Measurements from ENCODE around the gene ACTR3C.
A peak's percentile ranks its signal among the peaks of the same experiment; 100 is the strongest.
"Not testable (repeated sequence)": the region's sequence is repeated elsewhere in the genome, so short reads cannot be mapped to it uniquely, and the experiment has no call there.

ACTR3C gene

GRCh38 chr7:150312649-150313366, 10.5 kb downstream of the ACTR3C start:
- DNase-seq (ENCODE audit: low read depth), result peak; percentile 5

- DNase-seq (ENCODE audit: low read depth), result peak; percentile 13
These were observed 11.6 kb downstream of the ACTR3C start for GRCh38 chr7:150311711-150312110.

- DNase-seq (ENCODE audit: low read depth), result no peak
These were observed 12.2 kb downstream of the ACTR3C start for GRCh38 chr7:150311146-150311545.

GRCh38 chr7:150308575-150308974, 14.8 kb downstream of the ACTR3C start:
- DNase-seq (ENCODE audit: low read depth), result no peak

GRCh38 chr7:150307904-150308303, 15.4 kb downstream of the ACTR3C start:
- DNase-seq (ENCODE audit: low read depth), result no peak

- DNase-seq (ENCODE audit: low read depth), result no peak
These were observed 16.2 kb downstream of the ACTR3C start for GRCh38 chr7:150307129-150307528.

- not testable (repeated sequence) for DNase-seq (ENCODE audit: low read depth)
These were observed 17.0 kb downstream of the ACTR3C start for GRCh38 chr7:150306377-150306776.

- not testable (repeated sequence) for DNase-seq (ENCODE audit: low read depth)
These were observed 17.5 kb downstream of the ACTR3C start for GRCh38 chr7:150305903-150306284.

- not testable (repeated sequence) for DNase-seq (ENCODE audit: low read depth)
These were observed 18.0 kb downstream of the ACTR3C start for GRCh38 chr7:150305259-150305902.

GRCh38 chr7:150304499-150305258, 18.7 kb downstream of the ACTR3C start:
- DNase-seq (ENCODE audit: low read depth), result not testable (repeated sequence)

GRCh38 chr7:150302908-150303310, 20.4 kb downstream of the ACTR3C start:
- DNase-seq (ENCODE audit: low read depth), result not testable (repeated sequence)

GRCh38 chr7:150297978-150298377, 25.4 kb downstream of the ACTR3C start:
- not testable (repeated sequence) for DNase-seq (ENCODE audit: low read depth)

- not testable (repeated sequence) for DNase-seq (ENCODE audit: low read depth)
These were observed 26.5 kb downstream of the ACTR3C start for GRCh38 chr7:150296802-150297201.

- not testable (repeated sequence) for DNase-seq (ENCODE audit: low read depth)
These were observed 27.7 kb downstream of the ACTR3C start for GRCh38 chr7:150295614-150296013.

- not testable (repeated sequence) for DNase-seq (ENCODE audit: low read depth)
These were observed 28.3 kb downstream of the ACTR3C start for GRCh38 chr7:150295027-150295426.

GRCh38 chr7:150290317-150290716, 33.0 kb downstream of the ACTR3C start:
- not testable (repeated sequence) for DNase-seq (ENCODE audit: low read depth)

GRCh38 chr7:150288816-150289215, 34.5 kb downstream of the ACTR3C start:
- not testable (repeated sequence) for DNase-seq (ENCODE audit: low read depth)

- DNase-seq (ENCODE audit: low read depth), result not testable (repeated sequence)
These were observed 35.5 kb downstream of the ACTR3C start for GRCh38 chr7:150287815-150288214.

GRCh38 chr7:150285849-150286754, 37.2 kb downstream of the ACTR3C start:
- peak; percentile 13 for DNase-seq (ENCODE audit: low read depth)

- not testable (repeated sequence) for DNase-seq (ENCODE audit: low read depth)
These were observed 39.7 kb downstream of the ACTR3C start for GRCh38 chr7:150283608-150284007.

- DNase-seq (ENCODE audit: low read depth), result not testable (repeated sequence)
These were observed 40.2 kb downstream of the ACTR3C start for GRCh38 chr7:150283111-150283510.
